Neural cell (in vitro differentiated cells): Measurements from ENCODE around the gene LNX1.

Experiments
- EP300 ChIP-seq: fragments of 450-650 bp; conservative IDR thresholded peaks from 2 replicates; pipeline ENCODE4 v1.6.1; 2014; ENCODE audit warnings: antibody characterized with exemption, mild to moderate bottlenecking, moderate library complexity; ENCODE audit not compliant: poor library complexity, severe bottlenecking
- EZH2 ChIP-seq: fragments of 200-600, 300-800 bp; shearing (Covaris generic), sonication (generic); IDR thresholded peaks from 2 replicates; pipeline ENCODE4 v1.6.1; 2014; ENCODE audit warnings: antibody characterized with exemption, low read length, borderline replicate concordance, mild to moderate bottlenecking; ENCODE audit not compliant: insufficient read depth, poor library complexity, severe bottlenecking
- MXI1 ChIP-seq: fragments of 450-650 bp; conservative IDR thresholded peaks from 2 replicates; pipeline ENCODE4 v1.6.1; 2014; ENCODE audit warnings: antibody characterized with exemption, mild to moderate bottlenecking; ENCODE audit not compliant: poor library complexity, severe bottlenecking
- POLR2AphosphoS5 ChIP-seq: IDR thresholded peaks from 2 replicates; pipeline ENCODE4 v1.6.1; 2012
- RAD21 ChIP-seq: fragments of 450-650 bp; conservative IDR thresholded peaks from 2 replicates; pipeline ENCODE4 v1.6.1; 2014; ENCODE audit warnings: antibody characterized with exemption, mild to moderate bottlenecking, moderate library complexity
- SMC3 ChIP-seq: fragments of 450-650 bp; conservative IDR thresholded peaks from 2 replicates; pipeline ENCODE4 v1.6.1; 2014; ENCODE audit warnings: antibody characterized with exemption, mild to moderate bottlenecking, moderate library complexity; ENCODE audit not compliant: poor library complexity
- TAF1 ChIP-seq: IDR thresholded peaks from 2 replicates; pipeline ENCODE4 v1.6.1; 2012; ENCODE audit warnings: low read depth
- TF ChIP-seq, protein P1 (sequence below): fragments of 450-650 bp; IDR thresholded peaks from 2 replicates; pipeline ENCODE4 v1.5.1; 2014; ENCODE audit warnings: antibody characterized with exemption, mild to moderate bottlenecking, moderate library complexity; ENCODE audit not compliant: poor library complexity, severe bottlenecking
- TF ChIP-seq, protein P2 (sequence below): IDR thresholded peaks from 2 replicates; pipeline ENCODE4 v1.6.1; 2012; ENCODE audit warnings: borderline replicate concordance

DNA sequence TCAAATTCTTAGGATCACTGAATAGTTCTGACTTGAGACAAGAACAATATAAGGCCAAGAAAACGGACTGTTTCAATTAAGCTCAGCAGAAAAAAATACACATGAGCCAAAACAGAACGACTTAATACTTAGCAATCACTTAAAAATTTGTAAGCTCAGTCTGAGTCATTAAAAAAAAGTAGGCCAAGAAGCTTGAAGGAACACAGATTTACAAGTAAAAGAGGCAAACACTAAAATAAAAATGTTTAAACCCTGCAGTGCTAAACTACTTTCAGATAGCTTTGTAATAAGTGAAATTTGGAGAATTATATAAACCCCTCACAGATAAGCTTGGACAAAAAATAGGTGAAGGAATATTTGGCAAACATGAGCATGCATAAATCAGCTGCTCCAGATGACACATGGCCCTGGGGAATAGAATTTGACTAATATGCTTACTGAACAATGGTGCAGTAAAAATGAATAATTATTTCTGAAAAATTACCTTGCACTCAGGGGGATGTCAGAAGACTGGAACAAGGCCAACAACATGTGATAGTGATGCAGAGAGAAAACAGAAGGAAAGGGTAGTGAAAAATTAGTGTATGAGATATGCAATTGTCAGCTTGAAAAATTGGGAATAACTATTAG lies 49.6 kb downstream of the LNX1 start:
- TF ChIP-seq, protein P1, sequence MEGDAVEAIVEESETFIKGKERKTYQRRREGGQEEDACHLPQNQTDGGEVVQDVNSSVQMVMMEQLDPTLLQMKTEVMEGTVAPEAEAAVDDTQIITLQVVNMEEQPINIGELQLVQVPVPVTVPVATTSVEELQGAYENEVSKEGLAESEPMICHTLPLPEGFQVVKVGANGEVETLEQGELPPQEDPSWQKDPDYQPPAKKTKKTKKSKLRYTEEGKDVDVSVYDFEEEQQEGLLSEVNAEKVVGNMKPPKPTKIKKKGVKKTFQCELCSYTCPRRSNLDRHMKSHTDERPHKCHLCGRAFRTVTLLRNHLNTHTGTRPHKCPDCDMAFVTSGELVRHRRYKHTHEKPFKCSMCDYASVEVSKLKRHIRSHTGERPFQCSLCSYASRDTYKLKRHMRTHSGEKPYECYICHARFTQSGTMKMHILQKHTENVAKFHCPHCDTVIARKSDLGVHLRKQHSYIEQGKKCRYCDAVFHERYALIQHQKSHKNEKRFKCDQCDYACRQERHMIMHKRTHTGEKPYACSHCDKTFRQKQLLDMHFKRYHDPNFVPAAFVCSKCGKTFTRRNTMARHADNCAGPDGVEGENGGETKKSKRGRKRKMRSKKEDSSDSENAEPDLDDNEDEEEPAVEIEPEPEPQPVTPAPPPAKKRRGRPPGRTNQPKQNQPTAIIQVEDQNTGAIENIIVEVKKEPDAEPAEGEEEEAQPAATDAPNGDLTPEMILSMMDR: no peak
- TF ChIP-seq SMC3: no peak
- no peak for TF ChIP-seq EZH2
- TF ChIP-seq MXI1: no peak
- TF ChIP-seq EP300: no peak
- TF ChIP-seq TAF1: no peak
- TF ChIP-seq POLR2AphosphoS5: no peak
- TF ChIP-seq, protein P2, sequence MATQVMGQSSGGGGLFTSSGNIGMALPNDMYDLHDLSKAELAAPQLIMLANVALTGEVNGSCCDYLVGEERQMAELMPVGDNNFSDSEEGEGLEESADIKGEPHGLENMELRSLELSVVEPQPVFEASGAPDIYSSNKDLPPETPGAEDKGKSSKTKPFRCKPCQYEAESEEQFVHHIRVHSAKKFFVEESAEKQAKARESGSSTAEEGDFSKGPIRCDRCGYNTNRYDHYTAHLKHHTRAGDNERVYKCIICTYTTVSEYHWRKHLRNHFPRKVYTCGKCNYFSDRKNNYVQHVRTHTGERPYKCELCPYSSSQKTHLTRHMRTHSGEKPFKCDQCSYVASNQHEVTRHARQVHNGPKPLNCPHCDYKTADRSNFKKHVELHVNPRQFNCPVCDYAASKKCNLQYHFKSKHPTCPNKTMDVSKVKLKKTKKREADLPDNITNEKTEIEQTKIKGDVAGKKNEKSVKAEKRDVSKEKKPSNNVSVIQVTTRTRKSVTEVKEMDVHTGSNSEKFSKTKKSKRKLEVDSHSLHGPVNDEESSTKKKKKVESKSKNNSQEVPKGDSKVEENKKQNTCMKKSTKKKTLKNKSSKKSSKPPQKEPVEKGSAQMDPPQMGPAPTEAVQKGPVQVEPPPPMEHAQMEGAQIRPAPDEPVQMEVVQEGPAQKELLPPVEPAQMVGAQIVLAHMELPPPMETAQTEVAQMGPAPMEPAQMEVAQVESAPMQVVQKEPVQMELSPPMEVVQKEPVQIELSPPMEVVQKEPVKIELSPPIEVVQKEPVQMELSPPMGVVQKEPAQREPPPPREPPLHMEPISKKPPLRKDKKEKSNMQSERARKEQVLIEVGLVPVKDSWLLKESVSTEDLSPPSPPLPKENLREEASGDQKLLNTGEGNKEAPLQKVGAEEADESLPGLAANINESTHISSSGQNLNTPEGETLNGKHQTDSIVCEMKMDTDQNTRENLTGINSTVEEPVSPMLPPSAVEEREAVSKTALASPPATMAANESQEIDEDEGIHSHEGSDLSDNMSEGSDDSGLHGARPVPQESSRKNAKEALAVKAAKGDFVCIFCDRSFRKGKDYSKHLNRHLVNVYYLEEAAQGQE: no peak
- no peak for TF ChIP-seq RAD21
